ENCODE data around the gene LARP1.
"Not testable (repeated sequence)": the region's sequence is repeated elsewhere in the genome, so short reads cannot be mapped to it uniquely, and the experiment has no call there.

The LARP1 gene

DNA sequence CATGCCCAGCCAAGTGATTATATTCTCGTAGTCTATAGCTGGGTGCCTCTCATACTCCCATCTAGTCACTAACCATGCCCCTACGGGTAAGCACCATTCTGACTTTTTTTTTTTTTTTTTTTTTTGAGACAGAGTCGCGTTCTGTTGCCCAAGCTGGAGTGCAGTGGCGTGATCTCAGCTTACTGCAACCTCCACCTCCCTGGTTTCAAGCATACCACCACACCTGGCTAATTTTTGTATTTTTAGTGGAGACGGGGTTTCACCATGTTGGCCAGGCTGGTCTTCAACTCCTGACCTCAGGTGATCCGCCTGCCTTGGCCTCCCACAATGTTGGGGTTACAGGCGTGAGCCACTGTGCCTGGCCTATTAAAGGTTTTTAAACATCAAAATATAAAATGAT lies 24.4 kb upstream of the LARP1 start:
- H2AFZ ChIP-seq (ENCODE audit: insufficient read depth, low read length, poor library complexity); H3K4me2 ChIP-seq (ENCODE audit: low read length); H2AK5ac ChIP-seq (ENCODE audit: low read length); H3K18ac ChIP-seq (ENCODE audit: low read length); H2BK12ac ChIP-seq (ENCODE audit: low read length); H3K9me3 ChIP-seq (ENCODE audit: insufficient read depth, low read depth, low read length); H3K4me3 ChIP-seq (ENCODE audit: low read depth, low read length); H4K12ac ChIP-seq (ENCODE audit: low read depth, low read length); H4K8ac ChIP-seq (ENCODE audit: low read depth, low read length); H2BK120ac ChIP-seq (ENCODE audit: insufficient read depth, low read length, poor library complexity); H4K91ac ChIP-seq (ENCODE audit: low read depth, low read length); H3K27ac ChIP-seq (ENCODE audit: low read depth, low read length); H3K9ac ChIP-seq (ENCODE audit: low read length); H3K4me1 ChIP-seq (ENCODE audit: control insufficient read depth in 1 of 2, insufficient read depth in 2 of 2, low read length in 2 of 2); H3K4ac ChIP-seq (ENCODE audit: low read depth, low read length); H2BK5ac ChIP-seq (ENCODE audit: low read depth, low read length, poor library complexity); H3K79me2 ChIP-seq (ENCODE audit: control insufficient read depth, insufficient read depth, low read length, poor library complexity); H3K23ac ChIP-seq (ENCODE audit: low read length); H3K36me3 ChIP-seq (ENCODE audit: control insufficient read depth in 1 of 2, insufficient read depth in 2 of 2, low read length in 2 of 2); H3K79me1 ChIP-seq (ENCODE audit: low read length); H3K27me3 ChIP-seq (ENCODE audit: insufficient read depth, low read length); H3K14ac ChIP-seq (ENCODE audit: low read length); DNase-seq: not testable (repeated sequence)
- no CpG with 5 or more reads among the region's 8 CpGs for WGBS (ENCODE audit: extremely low coverage, insufficient coverage, insufficient read length)

DNA sequence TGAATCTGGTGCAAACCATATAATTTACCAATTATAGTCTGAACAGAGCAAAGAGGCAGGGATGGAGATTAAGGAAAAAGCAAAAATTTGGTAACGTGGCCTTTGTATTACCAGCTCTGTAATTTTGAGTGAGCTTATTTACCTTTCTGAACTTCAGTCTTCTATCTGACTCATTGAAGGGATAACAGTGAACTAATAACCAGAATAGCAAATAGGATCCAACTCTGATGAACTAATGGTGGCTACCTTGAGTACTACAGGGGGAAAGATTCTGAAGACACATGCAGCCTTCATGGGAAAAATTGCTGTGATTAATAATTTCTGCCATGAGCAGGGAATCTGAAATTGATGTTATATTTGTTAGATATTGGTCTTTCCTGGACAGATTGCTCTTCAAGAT lies 23.0 kb upstream of the LARP1 start:
- Histone ChIP-seq H4K91ac (ENCODE audit: low read depth, low read length) (no peak overlapping the region), H3K79me2 (ENCODE audit: control insufficient read depth, insufficient read depth, low read length, poor library complexity) (no peaks in the 10 kb centered on the region), H3K4ac (ENCODE audit: low read depth, low read length) (no peak overlapping the region), H3K4me3 (ENCODE audit: low read depth, low read length) (no peak overlapping the region), H3K27me3 (ENCODE audit: insufficient read depth, low read length) (no peaks in the 10 kb centered on the region), H4K12ac (ENCODE audit: low read depth, low read length) (no peak overlapping the region), H3K36me3 (ENCODE audit: control insufficient read depth in 1 of 2, insufficient read depth in 2 of 2, low read length in 2 of 2) (no peaks in the 10 kb centered on the region), H3K23ac (ENCODE audit: low read length) (no peak overlapping the region), H2BK12ac (ENCODE audit: low read length) (no peak overlapping the region), H3K27ac (ENCODE audit: low read depth, low read length) (no peak overlapping the region), H4K8ac (ENCODE audit: low read depth, low read length) (no peak overlapping the region), H3K4me1 (ENCODE audit: control insufficient read depth in 1 of 2, insufficient read depth in 2 of 2, low read length in 2 of 2) (peaks cover 0 to 2% of the 10 kb centered on the region in 2 experiments), H3K9me3 (ENCODE audit: insufficient read depth, low read depth, low read length) (no peaks in the 10 kb centered on the region), H2BK5ac (ENCODE audit: low read depth, low read length, poor library complexity) (no peak overlapping the region), H3K79me1 (ENCODE audit: low read length) (no peaks in the 10 kb centered on the region), H2AFZ (ENCODE audit: insufficient read depth, low read length, poor library complexity) (no peak overlapping the region), H3K14ac (ENCODE audit: low read length) (no peak overlapping the region), H3K9ac (ENCODE audit: low read length) (no peak overlapping the region), H3K4me2 (ENCODE audit: low read length) (no peak overlapping the region), H2AK5ac (ENCODE audit: low read length) (no peak overlapping the region), H3K18ac (ENCODE audit: low read length) (no peak overlapping the region), H2BK120ac (ENCODE audit: insufficient read depth, low read length, poor library complexity) (no peak overlapping the region)
- DNase-seq, result no peak
- WGBS (ENCODE audit: extremely low coverage, insufficient coverage, insufficient read length), result no CpG with 5 or more reads among the region's 1 CpG

DNA sequence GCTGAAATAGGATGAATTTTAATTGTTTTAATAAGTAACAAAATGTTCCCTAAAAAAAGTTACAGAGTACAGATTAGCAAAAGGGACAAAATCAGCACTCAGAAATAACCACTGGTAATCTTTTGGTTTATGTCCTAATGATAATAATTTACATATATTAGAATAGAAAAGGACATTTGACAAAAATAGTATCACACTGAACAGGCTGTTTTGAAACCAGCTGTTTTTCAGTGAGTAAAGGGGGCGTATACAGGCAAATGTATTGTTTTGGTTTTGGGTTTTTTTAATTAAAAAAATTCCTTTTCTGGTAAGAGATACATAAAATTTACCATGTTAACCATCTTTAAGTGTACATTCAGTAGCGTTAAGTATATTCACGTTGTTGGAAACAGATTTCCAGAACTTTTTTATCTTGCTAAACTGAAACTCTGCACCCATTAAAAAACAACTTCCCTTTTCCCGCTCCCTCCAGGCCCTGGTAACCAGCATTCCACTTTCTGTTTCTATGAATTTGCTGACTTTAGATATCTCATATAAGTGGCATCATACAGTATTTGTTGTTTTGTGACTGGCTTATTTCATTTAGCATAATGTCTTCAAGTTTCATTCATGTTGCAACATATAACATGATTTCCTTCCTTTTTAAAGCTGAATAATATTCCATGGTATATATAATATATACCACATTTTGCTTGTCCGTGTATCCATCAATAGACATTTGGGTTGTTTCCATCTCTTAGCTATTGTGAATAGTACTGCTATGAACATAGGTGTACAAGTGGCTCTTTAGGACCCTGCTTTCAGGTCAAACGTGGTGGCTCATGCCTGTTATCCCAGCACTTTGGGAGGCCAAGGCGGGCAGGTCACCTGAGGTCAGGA lies 20.6 kb upstream of the LARP1 start:
- Histone ChIP-seq H3K9me3 (ENCODE audit: insufficient read depth, low read depth, low read length) (no peaks in the 10 kb centered on the region), H2AFZ (ENCODE audit: insufficient read depth, low read length, poor library complexity) (no peak overlapping the region), H3K4ac (ENCODE audit: low read depth, low read length) (no peak overlapping the region), H2BK5ac (ENCODE audit: low read depth, low read length, poor library complexity) (no peak overlapping the region), H3K18ac (ENCODE audit: low read length) (no peak overlapping the region), H3K14ac (ENCODE audit: low read length) (no peak overlapping the region), H4K8ac (ENCODE audit: low read depth, low read length) (no peak overlapping the region), H3K23ac (ENCODE audit: low read length) (no peak overlapping the region), H3K9ac (ENCODE audit: low read length) (no peak overlapping the region), H3K27ac (ENCODE audit: low read depth, low read length) (no peak overlapping the region), H3K79me1 (ENCODE audit: low read length) (no peaks in the 10 kb centered on the region), H2BK120ac (ENCODE audit: insufficient read depth, low read length, poor library complexity) (no peak overlapping the region), H3K4me2 (ENCODE audit: low read length) (no peak overlapping the region), H3K4me1 (ENCODE audit: control insufficient read depth in 1 of 2, insufficient read depth in 2 of 2, low read length in 2 of 2) (peaks cover under 1 to 2% of the 10 kb centered on the region in 2 experiments), H3K79me2 (ENCODE audit: control insufficient read depth, insufficient read depth, low read length, poor library complexity) (no peaks in the 10 kb centered on the region), H2BK12ac (ENCODE audit: low read length) (no peak overlapping the region), H4K12ac (ENCODE audit: low read depth, low read length) (no peak overlapping the region), H3K36me3 (ENCODE audit: control insufficient read depth in 1 of 2, insufficient read depth in 2 of 2, low read length in 2 of 2) (no peaks in the 10 kb centered on the region), H2AK5ac (ENCODE audit: low read length) (no peak overlapping the region), H4K91ac (ENCODE audit: low read depth, low read length) (no peak overlapping the region), H3K27me3 (ENCODE audit: insufficient read depth, low read length) (no peaks in the 10 kb centered on the region), H3K4me3 (ENCODE audit: low read depth, low read length) (no peak overlapping the region)
- no CpG with 5 or more reads among the region's 7 CpGs for WGBS (ENCODE audit: extremely low coverage, insufficient coverage, insufficient read length)
- no peak for DNase-seq

- not testable (repeated sequence) for H3K27ac ChIP-seq (ENCODE audit: low read depth, low read length); H2AFZ ChIP-seq (ENCODE audit: insufficient read depth, low read length, poor library complexity); H3K4me2 ChIP-seq (ENCODE audit: low read length); H3K18ac ChIP-seq (ENCODE audit: low read length); DNase-seq; H2BK120ac ChIP-seq (ENCODE audit: insufficient read depth, low read length, poor library complexity); H3K9me3 ChIP-seq (ENCODE audit: insufficient read depth, low read depth, low read length); H2BK5ac ChIP-seq (ENCODE audit: low read depth, low read length, poor library complexity); H3K4me3 ChIP-seq (ENCODE audit: low read depth, low read length); H3K4me1 ChIP-seq (ENCODE audit: control insufficient read depth in 1 of 2, insufficient read depth in 2 of 2, low read length in 2 of 2); H3K9ac ChIP-seq (ENCODE audit: low read length); H4K91ac ChIP-seq (ENCODE audit: low read depth, low read length); H4K12ac ChIP-seq (ENCODE audit: low read depth, low read length); H4K8ac ChIP-seq (ENCODE audit: low read depth, low read length); H3K23ac ChIP-seq (ENCODE audit: low read length); H3K4ac ChIP-seq (ENCODE audit: low read depth, low read length); H3K79me2 ChIP-seq (ENCODE audit: control insufficient read depth, insufficient read depth, low read length, poor library complexity); H3K36me3 ChIP-seq (ENCODE audit: control insufficient read depth in 1 of 2, insufficient read depth in 2 of 2, low read length in 2 of 2); H3K14ac ChIP-seq (ENCODE audit: low read length); H2BK12ac ChIP-seq (ENCODE audit: low read length); H2AK5ac ChIP-seq (ENCODE audit: low read length); H3K27me3 ChIP-seq (ENCODE audit: insufficient read depth, low read length); H3K79me1 ChIP-seq (ENCODE audit: low read length)
- no CpG with 5 or more reads among the region's 7 CpGs for whole genome bisulfite sequencing (ENCODE audit: extremely low coverage, insufficient coverage, insufficient read length)
Observed at GRCh38 chr5:154735362-154735761, 19.8 kb upstream of the LARP1 start.
